ENCODE data around the gene CLEC9A.
"Not testable (repeated sequence)": the region's sequence is repeated elsewhere in the genome, so short reads cannot be mapped to it uniquely, and the experiment has no call there.

CLEC9A gene

DNA sequence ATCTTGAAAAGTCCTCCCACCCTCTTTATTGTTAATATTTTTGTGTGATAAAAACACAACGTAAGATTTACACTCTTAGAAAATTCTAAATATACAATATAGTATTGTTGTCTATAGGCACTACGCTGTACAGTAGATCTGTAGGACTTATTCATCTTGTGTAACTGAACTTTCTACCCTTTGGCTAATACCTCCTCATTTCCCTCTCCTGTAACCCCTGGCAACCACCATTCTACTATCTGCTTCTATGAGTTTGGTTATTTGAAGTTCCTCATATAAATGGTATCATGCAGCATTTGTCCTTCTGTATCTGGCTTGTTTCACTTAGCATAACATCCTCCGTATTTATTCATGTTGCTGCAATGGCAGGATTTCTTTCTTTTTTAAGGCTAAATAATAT lies 5.2 kb upstream of the CLEC9A start:
- H3K4me3 ChIP-seq (ENCODE audit: low read length in 2 of 2) = no peak overlapping the region

DNA sequence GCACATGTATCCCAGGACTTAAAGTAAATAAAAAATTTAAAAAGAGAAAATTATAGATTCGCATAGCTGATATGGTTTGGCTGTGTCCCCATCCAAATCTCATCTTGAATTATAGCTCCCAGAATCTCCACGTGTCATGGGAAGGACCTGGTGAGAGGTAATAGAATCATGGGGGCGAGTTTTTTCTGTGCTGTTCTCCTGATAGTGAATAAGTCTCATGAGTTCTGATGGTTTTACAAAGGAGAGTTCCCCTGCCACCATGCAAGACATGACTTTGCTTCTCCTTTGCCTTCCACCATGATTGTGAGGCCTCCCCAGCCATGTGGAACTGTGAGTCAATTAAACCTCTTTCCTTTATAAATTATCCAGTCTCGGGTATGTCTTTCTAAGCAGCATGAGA lies 3.8 kb upstream of the CLEC9A start:
- H3K4me1 ChIP-seq (ENCODE audit: control insufficient read depth in 2 of 2, insufficient read depth in 2 of 2, low read length in 2 of 2); H3K27ac ChIP-seq (ENCODE audit: low read depth in 2 of 2, low read length in 2 of 2); H3K9me3 ChIP-seq (ENCODE audit: control insufficient read depth in 2 of 2, low read length in 2 of 2); H3K27me3 ChIP-seq (ENCODE audit: control insufficient read depth in 2 of 2, insufficient read depth in 2 of 2, low read length in 2 of 2); H3K4me3 ChIP-seq (ENCODE audit: low read length in 2 of 2); H3K36me3 ChIP-seq (ENCODE audit: control insufficient read depth in 2 of 2, insufficient read depth in 2 of 2, low read length in 2 of 2); H3K9ac ChIP-seq (ENCODE audit: low read depth in 1 of 2, low read length in 2 of 2): not testable (repeated sequence)

More for the DNA sequence above, 5.2 kb upstream of the CLEC9A start:
- no peaks in the 10 kb centered on the region for H3K27me3 ChIP-seq (ENCODE audit: control insufficient read depth in 2 of 2, insufficient read depth in 2 of 2, low read length in 2 of 2)
- H3K9me3 ChIP-seq (ENCODE audit: control insufficient read depth in 2 of 2, low read length in 2 of 2) = no peaks in the 10 kb centered on the region
- H3K9ac ChIP-seq (ENCODE audit: low read depth in 1 of 2, low read length in 2 of 2) = no peak overlapping the region
- H3K4me1 ChIP-seq (ENCODE audit: control insufficient read depth in 2 of 2, insufficient read depth in 2 of 2, low read length in 2 of 2) = no peaks in the 10 kb centered on the region
- H3K36me3 ChIP-seq (ENCODE audit: control insufficient read depth in 2 of 2, insufficient read depth in 2 of 2, low read length in 2 of 2) = no peaks in the 10 kb centered on the region
- no peak overlapping the region for H3K27ac ChIP-seq (ENCODE audit: low read depth in 2 of 2, low read length in 2 of 2)

GRCh38 chr12:10027311-10027710 lies 3.2 kb upstream of the CLEC9A start:
- H3K36me3 ChIP-seq (ENCODE audit: control insufficient read depth in 2 of 2, insufficient read depth in 2 of 2, low read length in 2 of 2) = no peaks in the 10 kb centered on the region
- no peak overlapping the region for H3K9ac ChIP-seq (ENCODE audit: low read depth in 1 of 2, low read length in 2 of 2)
- H3K9me3 ChIP-seq (ENCODE audit: control insufficient read depth in 2 of 2, low read length in 2 of 2) = no peaks in the 10 kb centered on the region
- no peak overlapping the region for H3K27ac ChIP-seq (ENCODE audit: low read depth in 2 of 2, low read length in 2 of 2)
- no peaks in the 10 kb centered on the region for H3K27me3 ChIP-seq (ENCODE audit: control insufficient read depth in 2 of 2, insufficient read depth in 2 of 2, low read length in 2 of 2)
- H3K4me3 ChIP-seq (ENCODE audit: low read length in 2 of 2) = no peak overlapping the region
- no peaks in the 10 kb centered on the region for H3K4me1 ChIP-seq (ENCODE audit: control insufficient read depth in 2 of 2, insufficient read depth in 2 of 2, low read length in 2 of 2)

- H3K36me3 ChIP-seq (ENCODE audit: control insufficient read depth in 2 of 2, insufficient read depth in 2 of 2, low read length in 2 of 2) = no peaks in the 10 kb centered on the region
- no peak overlapping the region for H3K4me3 ChIP-seq (ENCODE audit: low read length in 2 of 2)
- no peak overlapping the region for H3K9ac ChIP-seq (ENCODE audit: low read depth in 1 of 2, low read length in 2 of 2)
- no peaks in the 10 kb centered on the region for H3K27me3 ChIP-seq (ENCODE audit: control insufficient read depth in 2 of 2, insufficient read depth in 2 of 2, low read length in 2 of 2)
- no peaks in the 10 kb centered on the region for H3K4me1 ChIP-seq (ENCODE audit: control insufficient read depth in 2 of 2, insufficient read depth in 2 of 2, low read length in 2 of 2)
- H3K9me3 ChIP-seq (ENCODE audit: control insufficient read depth in 2 of 2, low read length in 2 of 2) = no peaks in the 10 kb centered on the region
- no peak overlapping the region for H3K27ac ChIP-seq (ENCODE audit: low read depth in 2 of 2, low read length in 2 of 2)
Observed at GRCh38 chr12:10027721-10028120, 2.8 kb upstream of the CLEC9A start.

GRCh38 chr12:10031321-10031720 lies 839 bp downstream of the CLEC9A start:
- Histone ChIP-seq H3K9ac (ENCODE audit: low read depth in 1 of 2, low read length in 2 of 2) (no peak overlapping the region), H3K4me3 (ENCODE audit: low read length in 2 of 2) (no peak overlapping the region), H3K27ac (ENCODE audit: low read depth in 2 of 2, low read length in 2 of 2) (no peak overlapping the region), H3K36me3 (ENCODE audit: control insufficient read depth in 2 of 2, insufficient read depth in 2 of 2, low read length in 2 of 2) (no peaks in the 10 kb centered on the region), H3K27me3 (ENCODE audit: control insufficient read depth in 2 of 2, insufficient read depth in 2 of 2, low read length in 2 of 2) (no peaks in the 10 kb centered on the region), H3K4me1 (ENCODE audit: control insufficient read depth in 2 of 2, insufficient read depth in 2 of 2, low read length in 2 of 2) (no peaks in the 10 kb centered on the region), H3K9me3 (ENCODE audit: control insufficient read depth in 2 of 2, low read length in 2 of 2) (no peaks in the 10 kb centered on the region)

DNA sequence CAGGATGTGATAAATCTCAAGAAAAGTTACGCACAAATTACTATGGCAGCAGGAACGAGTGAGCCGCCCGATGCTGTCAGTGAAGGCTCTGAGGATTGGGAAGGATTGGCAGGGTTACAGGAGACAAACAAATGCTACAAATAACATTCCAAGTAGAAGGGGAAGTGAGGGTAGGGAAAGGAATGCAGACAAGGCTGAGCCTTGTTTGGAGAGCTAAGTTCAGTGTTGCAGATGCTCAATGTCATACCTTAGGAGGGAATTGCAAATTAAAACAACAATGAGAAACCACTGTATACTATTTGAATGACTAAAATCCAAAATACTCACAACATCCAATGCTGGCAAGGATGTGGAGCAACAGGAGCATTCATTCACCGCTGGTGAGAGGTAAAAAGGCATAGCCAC lies 1.3 kb downstream of the CLEC9A start:
- H3K27ac ChIP-seq (ENCODE audit: low read depth in 2 of 2, low read length in 2 of 2) = no peak overlapping the region
- no peaks in the 10 kb centered on the region for H3K4me1 ChIP-seq (ENCODE audit: control insufficient read depth in 2 of 2, insufficient read depth in 2 of 2, low read length in 2 of 2)
- no peak overlapping the region for H3K4me3 ChIP-seq (ENCODE audit: low read length in 2 of 2)
- H3K27me3 ChIP-seq (ENCODE audit: control insufficient read depth in 2 of 2, insufficient read depth in 2 of 2, low read length in 2 of 2) = no peaks in the 10 kb centered on the region
- H3K9me3 ChIP-seq (ENCODE audit: control insufficient read depth in 2 of 2, low read length in 2 of 2) = no peaks in the 10 kb centered on the region
- no peak overlapping the region for H3K9ac ChIP-seq (ENCODE audit: low read depth in 1 of 2, low read length in 2 of 2)
- no peaks in the 10 kb centered on the region for H3K36me3 ChIP-seq (ENCODE audit: control insufficient read depth in 2 of 2, insufficient read depth in 2 of 2, low read length in 2 of 2)

DNA sequence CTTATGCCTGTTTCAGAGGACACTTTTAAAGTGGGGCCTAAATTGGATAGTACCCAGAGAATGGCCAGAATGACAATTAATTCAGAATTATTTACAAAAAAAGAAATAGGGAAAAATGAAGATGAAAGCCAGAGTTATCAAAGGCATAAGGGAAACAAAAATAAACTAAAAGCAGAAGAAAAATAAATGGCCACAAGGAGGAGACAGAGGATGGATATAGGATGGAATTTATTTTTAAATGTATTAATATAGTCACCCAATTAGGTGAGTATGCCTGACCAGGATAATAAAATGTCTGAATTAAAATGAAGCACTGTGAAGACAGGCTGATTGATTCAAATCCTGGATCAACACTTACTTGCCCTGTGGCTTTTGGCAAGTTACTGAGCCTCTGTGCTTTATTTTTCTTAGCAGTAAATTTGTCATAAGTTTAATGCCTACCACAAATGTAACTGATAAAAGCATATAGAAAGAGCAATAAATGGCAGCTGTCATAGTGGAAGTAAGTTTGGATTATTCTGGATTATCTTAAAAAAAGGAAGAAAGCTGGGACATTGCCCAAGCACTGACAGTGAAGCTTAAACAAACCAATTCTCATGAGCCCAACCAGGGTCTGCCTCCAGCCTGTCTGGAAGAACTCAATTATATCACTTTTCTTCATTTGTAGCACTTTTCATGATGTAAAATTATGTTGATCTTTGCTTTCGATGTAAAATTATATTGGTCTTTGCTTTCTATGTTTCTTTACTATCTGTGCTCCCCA lies 3.5 kb downstream of the CLEC9A start:
- no peaks in the 10 kb centered on the region for H3K36me3 ChIP-seq (ENCODE audit: control insufficient read depth in 2 of 2, insufficient read depth in 2 of 2, low read length in 2 of 2)

DNA sequence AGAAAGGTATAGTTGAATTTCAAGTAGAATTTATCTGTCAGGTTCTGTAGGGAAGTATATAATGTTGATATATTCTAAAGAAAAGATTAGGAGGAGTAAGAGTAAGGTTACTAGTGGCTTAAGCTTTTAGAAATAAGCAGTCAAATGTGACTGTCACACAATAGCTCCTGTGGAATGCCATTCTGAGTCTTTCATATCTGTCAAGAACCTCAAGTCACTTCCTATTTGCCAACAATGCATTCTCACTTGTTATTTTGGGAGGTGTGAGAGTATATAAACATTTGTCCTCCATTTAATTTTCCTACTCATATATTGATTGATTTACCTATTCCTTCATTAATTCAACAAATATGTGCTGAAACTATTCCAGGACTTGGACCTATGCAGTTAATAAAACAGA lies 11.7 kb downstream of the CLEC9A start:
- Histone ChIP-seq H3K4me1 (ENCODE audit: control insufficient read depth in 2 of 2, insufficient read depth in 2 of 2, low read length in 2 of 2) (no peaks in the 10 kb centered on the region), H3K4me3 (ENCODE audit: low read length in 2 of 2) (no peak overlapping the region), H3K36me3 (ENCODE audit: control insufficient read depth in 2 of 2, insufficient read depth in 2 of 2, low read length in 2 of 2) (no peaks in the 10 kb centered on the region), H3K9me3 (ENCODE audit: control insufficient read depth in 2 of 2, low read length in 2 of 2) (no peaks in the 10 kb centered on the region), H3K27me3 (ENCODE audit: control insufficient read depth in 2 of 2, insufficient read depth in 2 of 2, low read length in 2 of 2) (no peaks in the 10 kb centered on the region), H3K9ac (ENCODE audit: low read depth in 1 of 2, low read length in 2 of 2) (no peak overlapping the region), H3K27ac (ENCODE audit: low read depth in 2 of 2, low read length in 2 of 2) (no peak overlapping the region)

More for the DNA sequence above, 3.5 kb downstream of the CLEC9A start:
- no peaks in the 10 kb centered on the region for H3K9me3 ChIP-seq (ENCODE audit: control insufficient read depth in 2 of 2, low read length in 2 of 2)
- no peak overlapping the region for H3K27ac ChIP-seq (ENCODE audit: low read depth in 2 of 2, low read length in 2 of 2)
- no peaks in the 10 kb centered on the region for H3K4me1 ChIP-seq (ENCODE audit: control insufficient read depth in 2 of 2, insufficient read depth in 2 of 2, low read length in 2 of 2)
- H3K4me3 ChIP-seq (ENCODE audit: low read length in 2 of 2) = no peak overlapping the region
- no peaks in the 10 kb centered on the region for H3K27me3 ChIP-seq (ENCODE audit: control insufficient read depth in 2 of 2, insufficient read depth in 2 of 2, low read length in 2 of 2)
- H3K9ac ChIP-seq (ENCODE audit: low read depth in 1 of 2, low read length in 2 of 2) = no peak overlapping the region

DNA sequence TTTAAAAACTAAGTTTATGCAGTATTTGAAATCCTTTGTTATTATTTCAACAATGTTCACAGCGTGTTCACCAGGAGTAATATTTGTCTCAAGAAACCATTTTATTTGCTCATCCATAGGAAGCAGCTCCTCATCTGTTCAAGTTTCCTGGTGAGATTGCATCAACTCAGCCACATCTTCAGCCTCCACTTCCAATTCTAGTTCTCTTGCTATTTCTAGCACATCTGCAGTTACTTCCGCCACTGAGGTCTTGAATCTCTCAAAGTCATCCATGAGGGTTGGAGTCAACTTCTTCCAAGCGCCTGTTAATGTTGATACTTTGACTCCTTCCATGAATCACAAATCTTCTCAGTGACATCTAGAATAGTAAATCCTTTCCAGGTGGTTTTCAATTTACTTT lies 18.0 kb downstream of the CLEC9A start:
- Histone ChIP-seq H3K4me1 (ENCODE audit: control insufficient read depth in 2 of 2, insufficient read depth in 2 of 2, low read length in 2 of 2) (no peaks in the 10 kb centered on the region), H3K36me3 (ENCODE audit: control insufficient read depth in 2 of 2, insufficient read depth in 2 of 2, low read length in 2 of 2) (no peaks in the 10 kb centered on the region), H3K9me3 (ENCODE audit: control insufficient read depth in 2 of 2, low read length in 2 of 2) (no peaks in the 10 kb centered on the region), H3K9ac (ENCODE audit: low read depth in 1 of 2, low read length in 2 of 2) (no peak overlapping the region), H3K4me3 (ENCODE audit: low read length in 2 of 2) (no peak overlapping the region), H3K27me3 (ENCODE audit: control insufficient read depth in 2 of 2, insufficient read depth in 2 of 2, low read length in 2 of 2) (no peaks in the 10 kb centered on the region), H3K27ac (ENCODE audit: low read depth in 2 of 2, low read length in 2 of 2) (no peak overlapping the region)

GRCh38 chr12:10052193-10052913 lies 21.9 kb downstream of the CLEC9A start:
- Histone ChIP-seq H3K4me1 (ENCODE audit: control insufficient read depth in 2 of 2, insufficient read depth in 2 of 2, low read length in 2 of 2) (no peaks in the 10 kb centered on the region), H3K27me3 (ENCODE audit: control insufficient read depth in 2 of 2, insufficient read depth in 2 of 2, low read length in 2 of 2) (no peaks in the 10 kb centered on the region), H3K36me3 (ENCODE audit: control insufficient read depth in 2 of 2, insufficient read depth in 2 of 2, low read length in 2 of 2) (no peaks in the 10 kb centered on the region), H3K4me3 (ENCODE audit: low read length in 2 of 2) (no peak overlapping the region), H3K9ac (ENCODE audit: low read depth in 1 of 2, low read length in 2 of 2) (no peak overlapping the region), H3K27ac (ENCODE audit: low read depth in 2 of 2, low read length in 2 of 2) (no peak overlapping the region), H3K9me3 (ENCODE audit: control insufficient read depth in 2 of 2, low read length in 2 of 2) (no peaks in the 10 kb centered on the region)
